GM13976 (cell line): Measurements from ENCODE around the gene ZBTB7B.

ENCODE experiments used
- DNase-seq: peaks from one replicate; pipeline ENCODE4 v3.0.0; 2012; ENCODE audit warnings: low spot score
- in situ Hi-C: fragments of 300-500 bp; cut with MboI; formaldehyde crosslinking; loops from one replicate; pipeline ENCODE4 v1.12.0; 2022; ENCODE audit warnings: low sequenced_read_pairs, mixed read lengths, inconsistent platforms; ENCODE audit not compliant: unreplicated experiment
- TF ChIP-seq, protein P1 (sequence below): IDR thresholded peaks from 2 replicates; pipeline ENCODE4 v1.5.1; 2012; ENCODE audit warnings: borderline replicate concordance, mild to moderate bottlenecking; ENCODE audit not compliant: insufficient read depth; ENCODE audit errors: extremely low read depth, missing control alignments, control extremely low read depth

Gene ZBTB7B

DNA sequence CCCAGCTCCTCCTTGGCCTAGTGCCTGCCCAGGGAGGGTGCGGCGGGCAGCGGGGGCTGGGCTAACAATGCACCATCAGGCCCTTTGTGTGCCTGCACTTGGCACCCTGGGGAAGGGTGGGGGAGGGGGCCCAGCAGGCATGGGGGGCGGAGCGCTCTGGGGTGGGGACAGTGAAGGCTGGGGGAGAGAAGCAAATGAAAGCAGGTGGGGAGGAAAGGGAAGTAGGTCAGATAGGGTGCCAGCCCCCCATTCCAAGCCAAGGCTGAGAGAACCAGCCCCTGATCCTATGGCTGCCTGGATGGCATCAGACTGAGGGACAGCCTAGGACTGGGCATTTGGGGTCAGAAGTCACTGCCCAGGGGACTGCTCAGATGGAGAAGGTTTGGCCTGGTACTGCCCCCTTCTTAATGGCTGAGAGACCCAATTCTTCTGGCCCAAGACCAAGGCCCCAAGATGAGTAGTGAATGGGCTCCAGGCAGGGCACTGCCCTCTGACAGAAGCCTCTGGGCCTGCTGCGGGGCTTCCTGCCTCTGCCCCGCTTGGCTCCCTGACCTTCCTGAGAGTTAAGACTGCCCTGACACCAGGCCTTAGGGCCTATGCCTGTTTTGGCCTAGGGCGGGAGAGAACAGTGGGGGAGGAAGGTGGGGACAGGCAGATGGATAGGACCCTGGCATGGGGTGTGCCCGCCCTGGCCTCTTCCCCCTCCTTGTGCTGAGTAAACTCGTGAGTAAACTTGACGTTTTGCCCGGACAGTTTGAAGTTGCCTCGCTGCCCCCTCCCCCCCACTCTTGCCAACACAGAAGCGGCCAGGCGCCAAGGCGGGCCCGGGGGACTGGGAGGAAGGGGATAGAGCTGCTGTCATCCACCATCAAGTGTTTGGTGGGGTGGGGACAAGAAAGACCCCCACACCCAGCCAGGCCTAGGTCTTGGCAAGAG is 2.7 kb downstream of the ZBTB7B start:
- DNase-seq = no peak
- TF ChIP-seq, protein P1, sequence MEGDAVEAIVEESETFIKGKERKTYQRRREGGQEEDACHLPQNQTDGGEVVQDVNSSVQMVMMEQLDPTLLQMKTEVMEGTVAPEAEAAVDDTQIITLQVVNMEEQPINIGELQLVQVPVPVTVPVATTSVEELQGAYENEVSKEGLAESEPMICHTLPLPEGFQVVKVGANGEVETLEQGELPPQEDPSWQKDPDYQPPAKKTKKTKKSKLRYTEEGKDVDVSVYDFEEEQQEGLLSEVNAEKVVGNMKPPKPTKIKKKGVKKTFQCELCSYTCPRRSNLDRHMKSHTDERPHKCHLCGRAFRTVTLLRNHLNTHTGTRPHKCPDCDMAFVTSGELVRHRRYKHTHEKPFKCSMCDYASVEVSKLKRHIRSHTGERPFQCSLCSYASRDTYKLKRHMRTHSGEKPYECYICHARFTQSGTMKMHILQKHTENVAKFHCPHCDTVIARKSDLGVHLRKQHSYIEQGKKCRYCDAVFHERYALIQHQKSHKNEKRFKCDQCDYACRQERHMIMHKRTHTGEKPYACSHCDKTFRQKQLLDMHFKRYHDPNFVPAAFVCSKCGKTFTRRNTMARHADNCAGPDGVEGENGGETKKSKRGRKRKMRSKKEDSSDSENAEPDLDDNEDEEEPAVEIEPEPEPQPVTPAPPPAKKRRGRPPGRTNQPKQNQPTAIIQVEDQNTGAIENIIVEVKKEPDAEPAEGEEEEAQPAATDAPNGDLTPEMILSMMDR = no peak
- in situ Hi-C loops = no loop called here

- in situ Hi-C loops = no loop called here
- no peak for DNase-seq
- TF ChIP-seq, protein P1 = no peak
These were observed 4.0 kb downstream of the ZBTB7B start for GRCh38 chr1:155006601-155007101.

DNA sequence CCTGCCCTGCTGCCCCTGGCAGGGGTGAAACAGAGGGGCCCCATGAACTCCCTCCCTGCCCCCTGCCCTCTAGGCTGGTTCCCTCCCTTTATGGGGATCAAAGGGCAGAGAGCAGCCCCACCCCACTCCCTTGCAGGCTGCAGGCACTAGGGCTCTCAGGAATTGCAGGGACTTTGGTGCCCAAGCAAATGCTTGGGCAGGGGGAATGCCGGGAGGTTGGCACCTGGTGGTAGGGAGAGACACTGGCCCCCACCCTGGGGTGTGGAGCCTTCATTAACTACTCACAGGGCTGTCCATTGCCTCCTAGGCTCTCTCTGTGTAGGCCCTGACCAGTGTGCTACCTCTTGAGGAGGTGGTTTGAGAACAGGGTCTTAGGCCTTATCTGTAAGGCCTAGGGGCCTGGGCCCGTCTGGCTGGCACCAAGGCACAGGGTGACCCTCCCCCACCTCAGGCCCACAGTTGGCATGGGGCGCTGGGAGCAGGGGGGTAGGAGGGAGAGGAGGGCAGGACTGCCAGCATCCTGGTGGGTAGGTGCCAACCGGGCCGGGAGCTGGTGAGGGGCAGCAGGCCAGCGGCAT is 4.7 kb downstream of the ZBTB7B start:
- TF ChIP-seq, protein P1 = no peak
- in situ Hi-C loops = no loop called here
- no peak for DNase-seq

GRCh38 chr1:155008015-155008941 is 5.7 kb downstream of the ZBTB7B start:
- in situ Hi-C loops = no loop called here
- DNase-seq = no peak
- TF ChIP-seq, protein P1 = no peak

DNA sequence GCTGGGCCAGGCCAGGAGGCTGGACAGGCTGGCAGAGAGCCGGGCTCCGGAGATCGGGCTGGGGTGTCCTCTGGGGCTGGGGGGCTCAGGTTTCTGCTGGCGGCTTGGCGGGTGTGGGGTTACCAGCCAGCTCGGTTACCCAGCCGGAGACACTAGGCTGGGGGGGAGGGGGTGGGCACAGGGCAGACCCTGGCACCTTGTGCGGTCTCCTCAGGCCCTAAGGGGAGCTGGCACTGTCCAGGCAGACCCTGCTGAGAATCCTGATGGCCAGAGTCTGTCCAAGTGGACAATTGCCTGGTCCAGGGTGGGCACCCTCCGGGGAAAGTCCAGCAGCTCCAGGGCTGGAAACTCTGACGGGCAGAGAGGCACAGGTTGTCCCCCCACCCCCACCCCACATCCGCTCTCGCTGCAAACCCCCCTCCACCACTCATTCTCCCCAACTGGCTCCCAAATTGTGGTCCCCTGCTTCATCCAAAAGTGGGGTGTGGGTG is 6.7 kb downstream of the ZBTB7B start:
- DNase-seq = no peak
- in situ Hi-C loops = no loop called here
- TF ChIP-seq, protein P1 = no peak

DNA sequence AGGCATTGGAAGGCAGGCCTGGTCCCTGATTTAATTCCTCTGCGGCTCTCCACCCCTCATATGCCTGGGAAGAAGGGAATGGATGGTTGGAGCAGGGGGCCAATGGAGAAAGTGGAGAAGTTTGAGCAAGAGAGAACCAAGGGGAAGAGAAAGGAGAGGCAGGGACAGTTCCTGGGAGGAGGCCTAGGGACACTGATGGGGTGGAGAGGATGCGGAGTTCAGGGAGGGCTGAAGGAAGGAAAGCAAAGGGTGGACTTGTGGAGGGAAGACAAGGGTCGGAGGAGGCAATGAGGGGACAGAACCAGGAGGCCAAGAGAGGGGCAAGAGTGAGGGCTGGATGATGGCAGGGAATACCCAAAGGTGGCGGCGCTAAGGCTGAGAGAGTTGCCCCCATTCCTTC is 7.1 kb downstream of the ZBTB7B start:
- TF ChIP-seq, protein P1 = no peak
- in situ Hi-C loops = no loop called here
- no peak for DNase-seq
